Peyer's patch (tissue), 4 donors: Measurements from ENCODE around the gene ALPL.

Experiments used
- CTCF ChIP-seq, 6 experiments: fragments of 450-650 bp in 4 of 6; fragments of 200-600 bp in 2 of 6; sonication (generic) in 1 of 6; IDR thresholded peaks; one replicate each; pipeline ENCODE4 v1.5.1; 2017 to 2019; ENCODE audit warnings: antibody characterized with exemption in 6 of 6, mild to moderate bottlenecking in 3 of 6, moderate library complexity in 1 of 6
- POLR2A ChIP-seq, 2 donors: fragments of 450-650 bp; IDR thresholded peaks; one replicate each; pipeline ENCODE4 v1.5.1; 2017; ENCODE audit warnings: antibody characterized with exemption in 2 of 2, mild to moderate bottlenecking in 2 of 2, moderate library complexity in 2 of 2

GRCh38 chr1:21560916-21561638 is 51.9 kb downstream of the ALPL start:
- TF ChIP-seq CTCF (IDR thresholded peaks at IDR 0.05) = no peak
- no peak for TF ChIP-seq POLR2A (IDR thresholded peaks at IDR 0.05)
